Endothelial cell (in vitro differentiated cells): ENCODE results near the gene FAM20C. TPM values are rescaled to one million over a fixed set of nuclear protein-coding genes. Genes with fewer than 3 reads are reported as not detected.

Experiments
- DNase-seq: peaks from one replicate; pipeline ENCODE4 v3.0.0; 2021; ENCODE audit warnings: low spot score
- H3K27ac Mint-ChIP-seq: one replicate; pipeline ENCODE4 v1.8.0; 2021; ENCODE audit warnings: mixed read lengths, inconsistent platforms; ENCODE audit not compliant: unreplicated experiment
- H3K27me3 Mint-ChIP-seq: one replicate; pipeline ENCODE4 v1.8.0; 2021; ENCODE audit warnings: mild to moderate bottlenecking, moderate library complexity, mixed read lengths, inconsistent platforms; ENCODE audit not compliant: unreplicated experiment
- H3K36me3 Mint-ChIP-seq: one replicate; pipeline ENCODE4 v1.8.0; 2021; ENCODE audit warnings: mild to moderate bottlenecking, low read depth, mixed read lengths, inconsistent platforms; ENCODE audit not compliant: unreplicated experiment
- H3K4me1 Mint-ChIP-seq: one replicate; pipeline ENCODE4 v1.8.0; 2021; ENCODE audit warnings: mild to moderate bottlenecking, mixed read lengths, inconsistent platforms; ENCODE audit not compliant: unreplicated experiment
- H3K4me3 Mint-ChIP-seq: one replicate; pipeline ENCODE4 v1.8.0; 2021; ENCODE audit warnings: mild to moderate bottlenecking, mixed read lengths, inconsistent platforms; ENCODE audit not compliant: unreplicated experiment
- H3K9me3 Mint-ChIP-seq: one replicate; pipeline ENCODE4 v1.8.0; 2021; ENCODE audit warnings: mixed read lengths, inconsistent platforms; ENCODE audit not compliant: unreplicated experiment
- total RNA-seq: library from RNA; stranded (reverse); fragmentation: NEBNext Ultra II Directional; extraction: Animal tissue kit (Norgen Biotek cat#: 25700); gene quantifications from one replicate; pipeline ENCODE4 v1.2.1, GENCODE V29; 2021; ENCODE audit not compliant: unreplicated experiment
- TF ChIP-seq, protein P1 (sequence below): fragments of 200-600 bp; sonication (generic); IDR thresholded peaks from one replicate; pipeline ENCODE4 v1.5.0; 2021; ENCODE audit warnings: antibody characterized with exemption; ENCODE audit not compliant: unreplicated experiment

The FAM20C gene
- total RNA-seq, 1 donor from 2014 or later: 3.1 TPM

DNA sequence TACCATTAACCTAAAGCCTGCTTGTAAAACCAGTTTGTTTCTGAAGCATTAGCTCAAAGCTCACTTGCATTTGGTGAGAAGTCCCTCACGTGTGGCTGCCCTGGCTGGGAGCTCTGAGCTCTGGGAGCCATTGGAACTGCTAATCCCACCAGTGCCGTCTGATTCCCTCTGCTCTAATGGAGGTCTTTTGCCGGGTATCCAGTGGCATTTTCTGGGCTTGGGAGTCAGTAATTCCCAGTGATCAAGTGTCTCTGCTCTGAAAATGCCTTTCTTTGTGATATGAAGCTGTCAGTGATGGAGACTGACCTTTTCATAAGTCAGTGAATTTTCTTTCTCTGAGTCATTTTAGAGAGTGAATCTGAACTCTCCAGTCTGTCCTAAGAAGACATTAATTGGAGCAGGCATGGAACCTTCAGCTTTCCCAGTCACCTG is 36.9 kb upstream of the FAM20C start:
- H3K9me3 Mint-ChIP-seq: no peaks in the 10 kb centered on the region
- H3K27ac Mint-ChIP-seq: no peak overlapping the region
- H3K27me3 Mint-ChIP-seq: peaks cover 6% of the 10 kb centered on the region
- no peak for DNase-seq
- H3K36me3 Mint-ChIP-seq: no peaks in the 10 kb centered on the region
- no peak overlapping the region for H3K4me3 Mint-ChIP-seq
- no peaks in the 10 kb centered on the region for H3K4me1 Mint-ChIP-seq
- TF ChIP-seq, protein P1, sequence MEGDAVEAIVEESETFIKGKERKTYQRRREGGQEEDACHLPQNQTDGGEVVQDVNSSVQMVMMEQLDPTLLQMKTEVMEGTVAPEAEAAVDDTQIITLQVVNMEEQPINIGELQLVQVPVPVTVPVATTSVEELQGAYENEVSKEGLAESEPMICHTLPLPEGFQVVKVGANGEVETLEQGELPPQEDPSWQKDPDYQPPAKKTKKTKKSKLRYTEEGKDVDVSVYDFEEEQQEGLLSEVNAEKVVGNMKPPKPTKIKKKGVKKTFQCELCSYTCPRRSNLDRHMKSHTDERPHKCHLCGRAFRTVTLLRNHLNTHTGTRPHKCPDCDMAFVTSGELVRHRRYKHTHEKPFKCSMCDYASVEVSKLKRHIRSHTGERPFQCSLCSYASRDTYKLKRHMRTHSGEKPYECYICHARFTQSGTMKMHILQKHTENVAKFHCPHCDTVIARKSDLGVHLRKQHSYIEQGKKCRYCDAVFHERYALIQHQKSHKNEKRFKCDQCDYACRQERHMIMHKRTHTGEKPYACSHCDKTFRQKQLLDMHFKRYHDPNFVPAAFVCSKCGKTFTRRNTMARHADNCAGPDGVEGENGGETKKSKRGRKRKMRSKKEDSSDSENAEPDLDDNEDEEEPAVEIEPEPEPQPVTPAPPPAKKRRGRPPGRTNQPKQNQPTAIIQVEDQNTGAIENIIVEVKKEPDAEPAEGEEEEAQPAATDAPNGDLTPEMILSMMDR: no peak

DNA sequence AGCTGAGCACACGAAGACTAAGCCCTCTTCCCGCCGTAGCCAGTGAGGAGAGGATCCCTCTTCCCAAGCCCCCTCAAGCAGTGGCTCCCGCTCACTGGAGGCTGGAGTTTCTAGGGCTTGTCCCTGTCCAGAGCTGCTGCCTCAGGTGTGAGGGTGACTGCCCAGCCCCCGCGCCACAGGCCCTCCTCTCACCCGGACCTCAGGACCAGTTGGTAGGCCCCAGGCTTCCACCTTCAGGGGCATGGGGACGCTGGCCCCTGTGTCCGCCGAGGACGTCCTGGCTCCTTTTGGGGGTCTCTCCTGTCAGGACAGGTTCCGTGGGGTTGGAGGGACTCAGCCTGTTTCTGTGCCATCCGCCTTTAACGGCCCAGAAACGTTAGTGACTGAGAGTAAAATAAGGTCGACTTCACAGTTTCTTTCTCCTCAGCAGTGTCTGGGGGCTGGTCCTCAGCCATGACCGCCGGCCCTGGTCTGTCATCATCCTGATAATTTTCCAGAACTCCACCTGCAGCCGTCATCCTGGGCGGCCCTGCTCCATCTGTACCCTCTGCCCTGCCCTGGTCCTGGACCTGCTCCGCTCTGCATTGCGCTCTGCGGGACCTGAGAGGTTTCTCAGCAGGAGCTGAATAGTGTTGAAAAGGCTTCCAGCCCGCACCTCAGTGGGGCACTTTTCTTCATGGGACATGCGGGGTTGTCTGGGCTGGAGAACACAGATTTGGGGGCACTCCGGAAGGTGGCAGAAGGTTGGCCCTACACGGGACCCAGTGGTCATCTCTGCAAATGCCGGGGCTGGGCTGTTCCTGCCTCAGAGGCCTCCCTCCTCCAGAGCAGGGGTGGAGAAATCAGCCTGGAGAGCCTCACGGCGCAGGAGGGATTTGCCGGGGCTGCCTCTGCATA is 36.0 kb upstream of the FAM20C start:
- no peak for DNase-seq
- peaks cover 5% of the 10 kb centered on the region for H3K27me3 Mint-ChIP-seq
- TF ChIP-seq, protein P1: no peak
- no peaks in the 10 kb centered on the region for H3K4me1 Mint-ChIP-seq
- H3K27ac Mint-ChIP-seq: no peak overlapping the region
- no peak overlapping the region for H3K4me3 Mint-ChIP-seq
- H3K36me3 Mint-ChIP-seq: no peaks in the 10 kb centered on the region
- H3K9me3 Mint-ChIP-seq: no peaks in the 10 kb centered on the region

DNA sequence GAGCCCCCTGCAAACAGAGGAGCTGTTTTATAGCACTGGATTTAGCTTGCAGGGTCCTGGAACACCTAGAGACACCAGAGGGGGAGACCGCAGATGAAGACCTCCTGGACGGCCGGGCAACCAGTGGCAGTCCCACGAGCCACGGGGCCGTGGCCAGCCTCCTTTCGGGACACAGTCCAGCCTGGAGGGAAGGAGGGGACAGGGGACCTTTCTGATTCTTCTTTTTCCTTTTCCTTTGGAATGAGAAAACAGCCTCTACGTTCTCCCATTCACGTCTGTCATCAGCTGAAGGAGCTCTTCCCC is 35.4 kb upstream of the FAM20C start:
- peaks cover 3% of the 10 kb centered on the region for H3K4me1 Mint-ChIP-seq
- no peak for DNase-seq
- H3K27me3 Mint-ChIP-seq: peaks cover 1% of the 10 kb centered on the region
- no peaks in the 10 kb centered on the region for H3K36me3 Mint-ChIP-seq
- no peak overlapping the region for H3K27ac Mint-ChIP-seq
- TF ChIP-seq, protein P1: no peak
- H3K9me3 Mint-ChIP-seq: no peaks in the 10 kb centered on the region
- H3K4me3 Mint-ChIP-seq: no peak overlapping the region

DNA sequence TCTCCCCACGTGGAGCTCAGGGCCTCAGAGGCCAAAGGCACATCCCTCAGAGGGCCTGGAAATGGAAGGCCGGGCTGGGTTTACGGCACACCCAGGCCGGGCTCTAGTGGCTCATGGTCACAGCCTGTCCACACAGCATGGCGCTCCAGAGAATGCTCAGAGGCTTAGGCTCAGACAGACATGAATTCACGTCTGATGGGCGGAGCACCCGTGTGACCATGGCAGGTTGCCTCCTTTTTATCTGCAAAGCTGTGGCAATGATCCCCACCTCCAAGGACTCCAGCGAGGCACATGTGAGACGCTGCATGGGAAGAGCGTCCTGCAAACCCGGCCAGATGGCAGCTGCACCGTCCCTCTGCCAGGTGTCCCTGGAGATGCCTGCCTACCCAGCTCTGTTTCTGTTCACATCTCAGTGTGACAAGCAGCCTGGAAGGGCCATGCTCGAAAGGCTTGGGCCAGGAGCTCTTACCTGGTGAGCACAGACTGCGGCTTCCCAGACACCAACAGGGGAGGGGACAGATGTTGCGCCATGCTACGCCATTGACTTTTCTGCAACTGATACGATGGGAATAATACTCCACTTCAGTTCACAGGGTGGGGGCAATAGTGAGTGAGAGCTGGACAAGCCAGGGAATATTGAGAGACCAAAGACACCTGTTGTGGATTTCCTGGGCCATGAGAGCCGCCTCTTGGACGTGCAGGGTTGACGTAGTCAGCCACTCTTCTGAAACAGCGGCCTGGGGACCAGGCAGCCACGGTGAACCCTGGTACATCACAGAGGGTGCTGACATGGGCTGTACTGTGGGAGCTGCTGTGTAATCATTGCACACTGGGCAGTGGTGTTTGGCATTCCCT is 34.4 kb upstream of the FAM20C start:
- DNase-seq: no peak
- Mint-ChIP-seq H3K4me3 (no peak overlapping the region), H3K27ac (no peak overlapping the region), H3K9me3 (no peaks in the 10 kb centered on the region), H3K27me3 (peaks cover 6% of the 10 kb centered on the region), H3K4me1 (peaks cover 3% of the 10 kb centered on the region), H3K36me3 (no peaks in the 10 kb centered on the region)
- TF ChIP-seq, protein P1: no peak
